H9 (cell line): Measurements from ENCODE around the gene MAD1L1. TPM values are rescaled to one million over a fixed set of nuclear protein-coding genes. Genes with fewer than 3 reads are reported as not detected.

Experiments
- DNase-seq: peaks from one replicate; pipeline ENCODE4 v3.0.0-alpha.2; 2017
- H2AFZ ChIP-seq: one replicate; pipeline ENCODE4 v1.6.1; 2013; ENCODE audit warnings: mild to moderate bottlenecking, low read length, control low read depth, moderate library complexity
- H2AK5ac ChIP-seq: 2 replicates; pipeline ENCODE4 v1.6.1; 2013; ENCODE audit warnings: low read length, control low read depth, mixed read lengths; ENCODE audit not compliant: insufficient read length
- H2BK120ac ChIP-seq: one replicate; pipeline ENCODE4 v1.6.1; 2013; ENCODE audit warnings: low read depth, mild to moderate bottlenecking, low read length, control low read depth, inconsistent platforms; ENCODE audit not compliant: poor library complexity, severe bottlenecking
- H2BK12ac ChIP-seq: 2 replicates; pipeline ENCODE4 v1.6.1; 2013; ENCODE audit warnings: low read length, control low read depth, mixed read lengths, low read depth; ENCODE audit not compliant: insufficient read length
- H2BK15ac ChIP-seq: 2 replicates; pipeline ENCODE4 v1.6.1; 2013; ENCODE audit warnings: low read depth, low read length, control low read depth
- H2BK20ac ChIP-seq: one replicate; pipeline ENCODE4 v1.6.1; 2013; ENCODE audit warnings: low read depth, mild to moderate bottlenecking, low read length, control low read depth, inconsistent platforms; ENCODE audit not compliant: poor library complexity, severe bottlenecking
- H2BK5ac ChIP-seq: 2 replicates; pipeline ENCODE4 v1.6.1; 2013; ENCODE audit warnings: low read length, control low read depth, mixed read lengths; ENCODE audit not compliant: insufficient read length
- H3K14ac ChIP-seq: 2 replicates; pipeline ENCODE4 v1.6.1; 2013; ENCODE audit warnings: low read length, control low read depth; ENCODE audit not compliant: insufficient read depth
- H3K18ac ChIP-seq: 2 replicates; pipeline ENCODE4 v1.6.1; 2013; ENCODE audit warnings: low read depth, mild to moderate bottlenecking, mixed read lengths, low read length, control low read depth; ENCODE audit not compliant: insufficient read length
- H3K23ac ChIP-seq: 2 replicates; pipeline ENCODE4 v1.6.1; 2013; ENCODE audit warnings: low read length, control low read depth, mixed read lengths, low read depth; ENCODE audit not compliant: insufficient read length
- H3K23me2 ChIP-seq: 2 replicates; pipeline ENCODE4 v1.6.1; 2013; ENCODE audit warnings: low read depth, mild to moderate bottlenecking, mixed read lengths, low read length, control low read depth; ENCODE audit not compliant: insufficient read length, poor library complexity, severe bottlenecking
- H3K27ac ChIP-seq: 2 replicates; pipeline ENCODE4 v1.5.1; 2013; ENCODE audit warnings: low read length, control low read depth, mixed read lengths, low read depth; ENCODE audit not compliant: insufficient read length
- H3K27me3 ChIP-seq: 2 replicates; pipeline ENCODE4 v1.6.1; 2013; ENCODE audit warnings: low read length, control low read depth, inconsistent platforms; ENCODE audit not compliant: insufficient read depth
- H3K4ac ChIP-seq: 2 replicates; pipeline ENCODE4 v1.6.1; 2013; ENCODE audit warnings: low read depth, mild to moderate bottlenecking, control low read depth, inconsistent platforms, low read length, moderate library complexity
- H3K4me1 ChIP-seq: 2 replicates; pipeline ENCODE4 v1.6.1; 2013; ENCODE audit warnings: low read length, control low read depth, inconsistent platforms; ENCODE audit not compliant: insufficient read depth
- H3K4me2 ChIP-seq: 2 replicates; pipeline ENCODE4 v1.6.1; 2013; ENCODE audit warnings: low read length, control low read depth, mixed read lengths; ENCODE audit not compliant: insufficient read length, insufficient read depth
- H3K56ac ChIP-seq: 2 replicates; pipeline ENCODE4 v1.6.1; 2013; ENCODE audit warnings: low read depth, mild to moderate bottlenecking, mixed read lengths, low read length, control low read depth; ENCODE audit not compliant: insufficient read length
- H3K79me1 ChIP-seq: 2 replicates; pipeline ENCODE4 v1.6.1; 2013; ENCODE audit warnings: low read depth, mild to moderate bottlenecking, moderate library complexity, low read length, control low read depth, inconsistent platforms; ENCODE audit not compliant: insufficient read depth, poor library complexity, severe bottlenecking
- H3K79me2 ChIP-seq: 2 replicates; pipeline ENCODE4 v1.6.1; 2013; ENCODE audit warnings: low read length, control low read depth, inconsistent platforms; ENCODE audit not compliant: insufficient read depth
- H3K9ac ChIP-seq: 2 replicates; pipeline ENCODE4 v1.6.1; 2013; ENCODE audit warnings: low read length, control low read depth, mixed read lengths; ENCODE audit not compliant: insufficient read length; ENCODE audit errors: extremely low read depth
- H3K9me3 ChIP-seq: one replicate; pipeline ENCODE4 v1.6.1; 2013; ENCODE audit warnings: low read depth, low read length, inconsistent platforms; ENCODE audit not compliant: control insufficient read depth
- H3T11ph ChIP-seq: one replicate; pipeline ENCODE4 v1.6.1; 2013; ENCODE audit warnings: mild to moderate bottlenecking, low read length, control low read depth, inconsistent platforms
- H4K20me1 ChIP-seq: one replicate; pipeline ENCODE4 v1.6.1; 2013; ENCODE audit not compliant: control insufficient read depth, insufficient read length, insufficient read depth
- H4K5ac ChIP-seq: 2 replicates; pipeline ENCODE4 v1.6.1; 2013; ENCODE audit warnings: low read depth, mild to moderate bottlenecking, mixed read lengths, low read length, control low read depth; ENCODE audit not compliant: insufficient read length
- H4K8ac ChIP-seq: replicated peaks from 2 replicates; pipeline ENCODE4 v1.6.1; 2013; ENCODE audit warnings: low read length, control low read depth, mixed read lengths, low read depth; ENCODE audit not compliant: insufficient read length
- H4K91ac ChIP-seq: 2 replicates; pipeline ENCODE4 v1.6.1; 2013; ENCODE audit warnings: low read depth, mild to moderate bottlenecking, moderate library complexity, mixed read lengths, low read length, control low read depth; ENCODE audit not compliant: insufficient read length
- H3K27ac Mint-ChIP-seq, 3 experiments: 2 replicates in 2 of 3; 3 replicates in 1 of 3; pipeline ENCODE4 v1.8.0; 2020 to 2021; ENCODE audit warnings: mixed read lengths in 3 of 3, mild to moderate bottlenecking in 1 of 3, moderate library complexity in 1 of 3
- H3K27me3 Mint-ChIP-seq: 2 replicates; pipeline ENCODE4 v1.8.0; 2021; ENCODE audit warnings: low read depth, mild to moderate bottlenecking, moderate library complexity, mixed read lengths
- H3K36me3 Mint-ChIP-seq, 3 experiments: 2 replicates in 2 of 3; 3 replicates in 1 of 3; pipeline ENCODE4 v1.8.0; 2020 to 2021; ENCODE audit warnings: low read depth in 3 of 3, mixed read lengths in 3 of 3; ENCODE audit not compliant: insufficient read depth in 1 of 3
- H3K4me1 Mint-ChIP-seq, 2 experiments: 2 replicates each; pipeline ENCODE4 v1.8.0; 2020; ENCODE audit warnings: mixed read lengths in 2 of 2
- H3K4me3 Mint-ChIP-seq, 2 experiments: 2 replicates in 1 of 2; 3 replicates in 1 of 2; pipeline ENCODE4 v1.8.0; 2020 to 2021; ENCODE audit warnings: mild to moderate bottlenecking in 2 of 2, mixed read lengths in 2 of 2, moderate library complexity in 1 of 2
- H3K9me3 Mint-ChIP-seq, 2 experiments: 2 replicates in 1 of 2; 3 replicates in 1 of 2; pipeline ENCODE4 v1.8.0; 2020; ENCODE audit warnings: mild to moderate bottlenecking in 2 of 2, mixed read lengths in 2 of 2, moderate library complexity in 1 of 2
- CTCF ChIP-seq: fragments of 200-600 bp; sonication (generic); conservative IDR thresholded peaks from 3 replicates; pipeline ENCODE4 v1.8.0; 2021; ENCODE audit warnings: antibody characterized with exemption, mild to moderate bottlenecking
- WGBS: extraction: QIAGEN DNeasy Blood & Tissue Kit; methylation state at CpG from one replicate; pipeline ENCODE4 v1.1.7; 2013; ENCODE audit warnings: missing lambda C conversion rate, low lambda C conversion rate, mixed read lengths; ENCODE audit not compliant: insufficient read length; ENCODE audit errors: extremely low coverage; 5-methylcytosine and 5-hydroxymethylcytosine counted together
- total RNA-seq: library from RNA; stranded (reverse); gene quantifications from 2 replicates; pipeline ENCODE4 v1.2.1, GENCODE V29; 2021

The MAD1L1 gene
- total RNA-seq, 1 experiment from 2014 or later, result 39.0 TPM

- Mint-ChIP-seq H3K4me1 (peaks cover 0 to 2% of the 10 kb centered on the region in 2 experiments; a peak in 1 of 4 replicates), H3K27ac (peak overlapping the region in 1 of 3 experiments; percentile 97; a peak in 4 of 7 replicates), H3K9me3 (no peaks in the 10 kb centered on the region), H3K4me3 (no peak overlapping the region), H3K36me3 (peaks cover 0 to 1% (median 0%) of the 10 kb centered on the region in 3 experiments; a peak in 2 of 7 replicates), H3K27me3 (no peaks in the 10 kb centered on the region)
- Histone ChIP-seq H2BK5ac (no peak overlapping the region), H3K27ac (no peak overlapping the region), H3K18ac (no peak overlapping the region), H3K4me1 (no peaks in the 10 kb centered on the region), H4K20me1 (no peaks in the 10 kb centered on the region), H4K5ac (no peak overlapping the region), H4K8ac (no peak overlapping the region), H2AK5ac (no peak overlapping the region), H2BK12ac (no peak overlapping the region), H3K9ac (no peak overlapping the region), H2BK120ac (no peak overlapping the region), H3K9me3 (no peaks in the 10 kb centered on the region), H3K79me2 (no peaks in the 10 kb centered on the region), H3K27me3 (no peaks in the 10 kb centered on the region), H3K4me2 (no peak overlapping the region), H3T11ph (no peak overlapping the region), H3K23ac (no peak overlapping the region), H3K56ac (no peak overlapping the region), H2AFZ (no peak overlapping the region), H2BK15ac (no peak overlapping the region), H3K4ac (no peak overlapping the region), H2BK20ac (no peak overlapping the region), H4K91ac (no peak overlapping the region), H3K79me1 (no peaks in the 10 kb centered on the region), H3K23me2 (no peaks in the 10 kb centered on the region), H3K14ac (no peak overlapping the region)
- TF ChIP-seq CTCF, result no peak
- no CpG with 5 or more reads among the region's 15 CpGs for WGBS
- no peak for DNase-seq
These were observed 283.1 kb downstream of the MAD1L1 start for GRCh38 chr7:1949681-1950055.
